NCI-H2081 (cell line): ENCODE results near the gene PDILT.

Source experiments
- DNase-seq, 2 experiments: peaks; one replicate each; lab custom pipeline; 2025; lab: John Stamatoyannopoulos, UW

PDILT gene

DNA sequence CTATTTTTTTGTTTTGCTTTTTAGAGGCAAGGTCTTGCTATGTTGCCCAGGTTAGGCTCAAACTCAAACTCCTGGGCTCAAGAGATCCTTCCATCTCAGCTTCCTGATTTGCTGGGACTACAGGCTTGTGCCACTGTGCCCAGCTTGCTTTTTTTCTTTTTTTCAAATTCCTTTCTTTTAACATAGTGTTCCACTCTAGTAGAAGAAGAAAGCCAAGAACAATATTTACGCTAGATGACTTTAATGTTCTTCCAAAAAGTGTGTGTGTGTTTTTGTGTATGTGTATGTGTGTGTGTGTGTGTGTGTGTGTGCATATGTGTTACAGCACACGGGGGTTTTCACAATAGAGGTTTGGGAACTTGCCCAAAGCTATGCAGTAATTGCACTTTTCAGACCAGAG is 41.3 kb downstream of the PDILT start:
- no peak for DNase-seq

DNA sequence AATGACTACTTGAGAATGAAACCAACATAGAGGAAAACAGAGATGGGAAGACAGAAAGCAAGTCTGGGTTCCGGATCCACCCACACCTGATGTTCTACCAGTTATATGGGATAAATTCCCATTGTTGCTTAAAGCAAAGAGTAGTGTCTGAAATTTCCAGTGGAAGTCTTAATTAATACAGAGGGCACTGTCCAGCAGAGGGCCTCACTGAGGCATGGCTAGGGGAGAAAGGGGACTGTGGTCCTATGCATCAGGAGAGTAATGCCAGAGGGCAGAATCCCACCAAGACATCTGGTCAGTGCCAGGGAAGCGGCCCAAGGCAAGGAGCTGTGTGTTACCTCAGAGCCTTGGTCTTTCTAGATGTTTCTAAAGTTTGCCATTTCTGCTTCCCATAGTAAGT is 44.5 kb downstream of the PDILT start:
- no peak for DNase-seq

DNA sequence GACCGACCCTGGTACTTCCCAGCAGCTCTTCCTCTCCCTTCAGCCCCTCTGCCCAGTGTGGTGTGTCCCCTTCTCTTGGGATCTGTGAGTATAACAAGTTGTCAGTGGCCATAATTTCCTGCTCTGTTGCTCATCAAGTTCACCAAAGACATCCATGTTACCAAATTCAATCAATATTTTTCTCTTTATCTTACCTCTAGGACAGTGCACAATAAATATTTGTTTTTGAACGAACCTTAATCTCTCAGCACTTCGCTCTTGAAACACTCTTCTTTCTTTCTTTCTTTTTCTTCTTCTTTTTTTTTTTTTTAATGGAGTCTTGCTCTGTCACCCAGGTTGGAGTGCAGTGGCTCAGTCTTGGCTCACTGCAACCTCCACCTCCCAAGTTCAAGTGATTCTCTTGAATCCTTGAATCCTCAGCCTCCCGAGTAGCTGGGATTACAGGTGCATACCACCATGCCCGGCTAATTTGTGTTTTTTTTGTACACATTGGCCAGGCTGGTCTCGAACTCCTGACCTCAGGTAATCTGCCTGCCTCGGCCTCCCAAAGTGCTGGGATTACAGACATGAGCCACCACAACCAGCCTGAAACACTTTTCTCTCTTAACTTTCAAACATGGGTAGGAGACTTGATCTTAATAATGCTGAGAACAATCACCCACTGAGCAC is 49.3 kb downstream of the PDILT start:
- no peak for DNase-seq

DNA sequence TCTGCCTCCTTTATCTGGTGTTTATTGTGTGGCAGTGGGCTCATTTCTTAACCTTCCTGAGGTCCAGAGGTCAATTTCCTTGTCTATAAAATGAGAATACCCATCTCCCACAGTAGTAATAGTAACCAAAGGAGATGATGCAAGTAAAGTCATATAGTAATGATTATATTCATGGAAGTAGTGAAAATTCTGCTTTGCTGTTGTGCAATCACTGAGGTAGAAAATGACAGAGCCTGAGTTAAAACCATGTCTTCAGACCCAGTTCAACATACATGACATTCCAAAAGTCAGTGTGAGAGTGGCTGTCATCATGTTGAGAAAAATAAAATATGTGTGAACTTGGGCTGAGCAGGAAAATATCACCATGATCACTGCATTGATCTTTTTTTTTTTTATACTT is 51.2 kb downstream of the PDILT start:
- DNase-seq = no peak

DNA sequence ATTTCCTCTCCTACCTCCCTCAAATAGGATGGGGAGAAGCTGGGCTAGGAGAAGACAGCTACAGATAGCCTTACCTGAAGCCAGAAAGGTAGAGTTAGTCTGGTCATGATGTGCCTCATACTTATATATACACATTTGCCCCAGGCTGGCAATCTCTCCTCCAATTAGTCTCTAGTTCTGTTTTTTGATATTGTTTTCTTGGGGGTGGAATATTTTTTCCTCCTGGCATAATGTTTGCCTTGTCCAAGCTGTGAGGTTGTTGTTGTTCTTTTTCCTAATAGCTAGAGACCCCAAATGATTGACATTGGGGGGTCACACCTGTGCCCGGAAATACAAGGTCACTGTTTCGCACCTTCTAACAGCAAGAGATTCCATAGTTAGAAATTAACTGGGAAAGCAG is 51.9 kb downstream of the PDILT start, which contains the start of gene UMOD:
TSS of gene UMOD (minus strand) at position 101 of the 400 bp plus-strand sequence. CDS start 1,978 bp downstream, outside the sequence.
- DNase-seq = no peak

DNA sequence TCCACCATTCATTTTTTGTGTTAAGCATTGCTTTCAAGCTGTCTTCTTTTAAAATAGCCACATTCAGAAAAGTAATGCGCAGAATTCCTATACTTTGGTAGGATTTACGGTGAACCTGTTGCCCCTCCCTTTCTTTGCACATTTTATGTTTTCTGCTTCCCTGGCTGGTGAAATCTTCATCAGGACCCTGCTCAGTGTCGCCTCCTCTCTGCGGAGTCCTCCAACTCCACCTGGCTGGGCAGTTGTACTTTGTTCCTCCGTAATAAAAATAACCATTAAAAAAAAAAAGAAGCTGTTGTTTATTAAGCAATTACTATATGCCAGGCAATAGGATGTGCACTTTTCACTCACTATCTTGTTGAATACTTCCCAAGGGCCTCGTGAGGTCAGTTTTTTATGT is 54.9 kb downstream of the PDILT start:
- no peak for DNase-seq

DNA sequence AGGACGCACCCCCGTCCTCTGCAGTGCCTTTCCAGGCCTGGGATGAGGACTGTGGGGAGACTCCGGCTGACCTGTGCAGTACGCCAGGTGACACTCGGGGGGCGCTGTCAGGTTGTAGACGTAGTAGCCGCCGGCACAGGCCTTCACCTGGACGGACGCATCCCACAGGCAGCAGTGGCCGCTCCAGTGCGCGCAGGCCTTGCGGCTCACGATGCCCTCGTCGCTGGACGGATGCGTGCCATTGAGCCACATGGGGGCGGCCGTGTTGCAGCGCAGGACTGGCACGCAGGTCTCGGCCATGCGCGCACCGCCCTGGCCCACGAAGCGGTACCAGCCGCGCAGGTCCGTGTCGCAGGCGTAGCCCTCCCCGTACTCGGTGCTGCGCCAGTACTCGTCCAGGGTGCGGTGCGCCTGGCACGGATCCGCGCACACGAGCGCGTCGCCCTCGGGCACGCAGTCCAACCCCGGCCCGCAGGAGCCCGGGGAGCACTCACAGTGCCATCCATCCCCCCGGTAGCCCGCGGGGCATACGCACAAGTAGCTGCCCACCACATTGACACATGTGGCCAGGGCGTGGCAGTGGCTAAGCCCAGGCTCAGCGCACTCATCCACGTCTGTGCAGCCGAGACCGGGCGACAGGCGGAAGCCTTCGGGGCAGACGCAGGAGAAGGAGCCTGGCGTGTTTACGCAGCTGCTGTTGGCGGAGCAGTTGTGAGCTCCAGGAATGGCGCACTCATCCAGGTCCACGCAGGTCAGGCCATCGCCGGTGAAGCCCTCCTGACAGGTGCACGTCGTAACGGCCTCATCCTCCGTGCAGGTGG is 56.0 kb downstream of the PDILT start:
- DNase-seq = no peak

DNA sequence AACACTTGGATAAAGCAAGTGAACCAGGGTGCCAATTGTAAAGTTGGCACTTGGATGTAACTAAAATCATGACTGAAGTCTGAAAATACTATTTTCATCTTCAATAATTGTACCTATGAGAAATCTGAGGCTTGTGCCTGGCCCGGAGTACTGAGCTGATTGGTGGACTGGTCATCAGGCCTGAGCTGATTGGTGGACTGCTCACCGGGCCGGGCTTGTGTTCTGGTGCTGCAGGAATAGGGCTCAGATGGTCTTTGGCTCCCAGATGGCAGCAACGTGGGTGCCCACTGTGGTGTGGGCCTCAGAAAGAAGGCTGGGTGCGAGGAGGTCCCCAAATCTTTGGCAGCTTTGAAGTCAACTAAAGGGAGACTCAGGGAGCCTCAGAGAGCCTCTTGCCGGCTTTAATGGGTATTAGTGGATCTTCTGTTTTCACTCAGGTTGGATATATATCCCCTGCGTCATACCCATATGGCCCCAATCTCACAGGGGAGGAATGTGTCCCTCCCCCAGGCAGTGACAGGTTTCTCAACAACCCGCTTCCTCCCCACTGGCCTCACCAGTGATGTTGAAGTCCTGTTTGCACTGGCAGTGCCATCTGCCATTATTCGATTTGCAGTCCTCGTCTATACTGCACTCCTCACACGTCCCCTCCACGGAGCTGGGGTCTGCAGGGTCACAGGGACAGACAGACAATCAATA is 56.7 kb downstream of the PDILT start:
- DNase-seq = no peak

DNA sequence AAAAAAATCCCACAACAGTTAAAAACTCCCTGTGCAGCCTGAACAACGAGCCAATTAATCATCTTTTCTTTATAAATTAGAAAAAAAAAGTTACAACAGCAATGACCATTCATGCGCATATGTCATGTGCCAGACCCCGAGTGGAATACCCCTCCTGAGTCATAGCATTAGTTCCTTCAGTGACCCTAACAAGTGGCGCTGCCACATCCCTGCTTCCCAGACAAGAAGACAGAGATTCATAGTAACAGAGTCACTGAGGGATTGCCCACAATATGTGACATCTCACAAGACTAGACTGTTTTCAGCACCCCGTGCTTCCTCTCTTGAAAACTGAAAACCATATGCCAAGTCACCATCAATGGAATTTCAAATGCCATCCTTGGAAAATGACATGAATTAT is 59.9 kb downstream of the PDILT start:
- no peak for DNase-seq

DNA sequence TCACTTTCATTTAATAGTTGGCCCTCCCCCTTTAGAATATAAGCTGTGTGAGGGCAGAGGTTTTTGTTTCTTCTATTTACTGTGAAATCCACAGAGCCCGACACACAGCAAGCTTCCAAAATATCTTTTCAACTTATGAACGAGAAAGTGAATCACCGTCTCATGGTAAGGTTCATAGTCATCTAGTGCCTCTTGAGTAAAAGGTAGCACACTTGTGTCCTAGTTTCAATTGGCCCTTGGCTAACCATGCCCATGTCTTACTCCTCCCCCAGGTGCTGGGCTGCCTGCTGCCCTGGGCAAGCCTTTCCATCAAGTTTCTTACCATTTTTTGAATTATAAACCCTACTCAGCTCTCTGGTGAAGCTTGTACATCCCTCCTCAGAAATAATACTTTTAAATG is 64.8 kb downstream of the PDILT start:
- no peak for DNase-seq

DNA sequence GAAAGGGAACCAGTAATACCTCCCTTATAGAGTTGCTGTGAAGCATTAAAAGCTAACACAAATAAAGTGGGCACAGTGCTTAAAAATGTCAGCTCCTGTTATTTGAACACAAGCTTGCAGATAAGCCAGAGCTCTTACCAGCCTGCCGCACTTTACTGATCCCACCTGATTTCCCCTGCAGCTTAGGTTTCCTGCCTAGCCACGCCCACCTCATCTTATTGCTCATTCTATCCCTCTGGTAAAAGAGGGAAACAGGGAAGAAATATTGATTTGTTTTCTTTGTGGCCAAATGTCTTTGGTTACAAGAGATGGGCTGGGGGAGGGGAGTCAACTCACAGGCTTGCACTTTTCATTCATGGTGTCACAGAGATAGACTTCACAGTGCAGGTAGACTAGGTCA is 67.6 kb downstream of the PDILT start:
- DNase-seq = no peak

DNA sequence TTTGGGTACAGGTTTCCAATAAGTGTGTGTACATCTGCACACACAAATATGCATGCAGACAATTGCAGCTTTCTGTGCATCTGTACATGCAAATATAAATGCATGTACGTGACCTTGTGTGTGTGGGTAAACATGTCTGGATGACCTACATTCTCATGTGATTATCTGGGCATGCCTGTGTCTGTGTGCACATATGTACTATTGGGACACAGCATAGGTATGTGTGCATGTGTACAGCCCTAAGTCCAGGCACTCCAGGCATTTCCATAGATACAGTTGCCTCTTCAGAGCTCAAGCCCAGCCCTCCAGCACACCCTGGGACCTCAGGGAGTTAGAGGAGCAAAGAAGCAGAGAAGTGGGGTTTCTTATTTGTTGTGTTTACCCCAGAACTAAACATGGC is 70.1 kb downstream of the PDILT start:
- no peak for DNase-seq

DNA sequence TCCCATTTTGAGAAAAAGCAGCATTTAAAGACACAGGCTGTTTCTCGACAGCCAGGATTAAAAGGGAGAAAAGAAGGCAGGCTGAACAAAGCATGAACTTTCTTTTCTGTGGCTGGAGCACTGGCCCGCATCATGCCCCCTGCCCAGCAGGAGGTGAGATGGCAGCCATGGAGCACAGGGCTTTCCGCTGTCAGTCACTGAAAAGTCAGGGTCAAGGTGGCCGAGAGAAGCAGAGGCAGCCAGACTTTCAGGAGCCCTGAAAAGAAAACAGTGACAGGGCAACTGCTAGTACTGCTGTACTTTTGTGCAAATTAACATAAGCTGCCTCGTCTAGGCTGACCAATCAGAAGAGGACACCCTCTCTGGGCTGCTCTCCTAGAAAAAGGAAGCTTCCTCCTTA is 71.4 kb downstream of the PDILT start:
- no peak for DNase-seq

DNA sequence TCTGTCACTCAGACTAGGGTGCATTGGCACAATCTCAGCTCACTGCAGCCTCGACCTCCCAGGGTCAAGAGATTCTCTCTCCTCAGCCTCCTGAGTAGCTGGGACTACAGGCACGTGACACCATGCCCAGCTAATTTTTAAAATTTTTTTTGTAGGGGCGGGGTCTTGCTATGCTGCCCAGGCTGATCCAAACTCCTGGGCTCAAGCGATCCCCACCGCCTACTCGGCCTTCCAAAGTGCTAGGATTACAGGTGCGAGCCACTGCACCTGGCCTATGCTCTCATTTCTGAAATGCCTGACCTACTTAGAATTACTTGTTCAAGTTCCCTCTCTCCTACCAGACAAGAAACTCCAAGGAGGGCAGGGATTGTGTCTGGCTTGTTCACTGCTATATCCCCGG is 72.1 kb downstream of the PDILT start:
- DNase-seq = no peak

DNA sequence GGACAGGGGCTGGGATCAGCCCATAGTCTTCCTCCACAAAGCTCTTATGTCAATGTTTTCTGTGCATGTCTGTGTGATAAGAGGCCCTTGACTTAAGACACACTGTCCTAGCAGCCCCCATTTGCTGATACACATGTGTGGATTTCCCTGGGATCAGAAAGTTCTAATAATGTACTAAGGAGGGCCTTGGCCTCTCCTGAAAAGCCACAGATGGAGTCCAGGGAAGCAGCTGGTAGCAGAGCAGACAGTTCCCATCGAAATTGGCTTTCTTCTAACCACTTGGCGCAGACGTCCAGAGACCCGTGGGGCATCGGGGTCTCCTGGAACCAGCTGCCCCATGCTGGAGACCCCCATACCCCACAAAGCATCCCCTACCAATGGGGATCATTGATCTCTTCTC is 72.9 kb downstream of the PDILT start:
- no peak for DNase-seq

DNA sequence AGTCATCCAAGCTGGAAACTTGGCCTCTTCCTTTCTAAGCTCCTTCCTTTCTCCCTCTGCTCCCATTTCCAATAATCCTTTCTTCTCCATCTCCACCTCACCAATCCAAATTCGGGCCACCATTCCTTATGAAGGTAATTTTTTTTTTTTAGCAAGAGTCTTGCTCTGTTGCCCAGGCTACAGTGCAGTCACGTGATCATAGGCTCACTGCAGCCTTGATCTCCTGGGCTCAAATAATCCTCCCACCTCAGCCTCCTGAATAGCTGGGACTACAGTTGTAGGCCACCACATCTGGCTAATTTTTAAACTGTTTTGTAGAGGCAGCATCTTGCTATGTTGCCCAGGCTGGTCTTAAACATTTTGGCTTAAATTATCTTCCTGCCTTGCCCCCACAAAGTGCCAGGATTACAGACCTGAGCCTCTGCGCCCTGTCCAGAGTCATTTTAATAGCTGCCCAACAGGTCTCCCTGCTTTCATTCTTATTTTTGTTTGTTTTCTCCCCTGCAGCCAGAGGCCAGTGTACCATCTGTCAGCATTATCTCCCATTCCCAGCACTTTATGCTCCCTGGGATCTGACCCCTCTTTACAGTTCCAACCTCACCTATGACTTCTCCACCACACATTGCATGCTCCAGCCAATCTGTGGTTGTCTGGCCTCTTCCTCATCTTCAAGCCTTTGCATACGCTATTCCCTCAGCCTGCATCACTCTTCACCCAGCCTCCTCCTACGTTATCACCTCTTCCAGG is 75.0 kb downstream of the PDILT start:
- DNase-seq = no peak

DNA sequence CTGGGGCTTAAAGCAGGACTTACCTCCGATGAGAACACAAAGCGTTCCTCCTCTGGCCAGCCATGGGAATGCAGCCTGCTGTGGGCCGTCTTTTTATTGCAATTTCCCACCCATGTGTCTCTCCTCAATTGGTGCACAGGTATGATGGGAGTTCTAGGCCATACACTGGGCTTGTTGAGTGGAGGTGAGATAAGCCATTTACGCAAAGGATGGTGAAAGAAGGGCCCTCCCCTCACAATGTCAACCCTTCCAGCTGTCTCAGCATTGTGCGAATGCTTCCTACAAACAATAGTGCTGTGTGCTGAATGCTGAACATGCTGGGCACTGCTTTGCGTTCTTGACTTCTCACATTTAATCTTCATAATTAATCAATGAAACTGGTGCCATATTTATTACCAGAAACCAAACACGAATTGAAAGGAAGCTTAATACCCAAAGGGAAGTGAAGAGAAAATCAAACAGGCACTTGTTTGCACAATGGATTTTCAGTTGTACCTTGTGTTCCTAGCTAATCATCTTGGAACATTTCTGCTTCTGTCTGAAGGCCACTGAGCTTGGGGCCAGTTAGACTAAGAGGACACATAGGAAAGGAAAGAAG is 77.0 kb downstream of the PDILT start, which contains the start of gene GP2:
TSS of gene GP2 (minus strand) at position 70 of the 598 bp plus-strand sequence. CDS start 1,082 bp downstream, outside the sequence.
- DNase-seq = no peak

DNA sequence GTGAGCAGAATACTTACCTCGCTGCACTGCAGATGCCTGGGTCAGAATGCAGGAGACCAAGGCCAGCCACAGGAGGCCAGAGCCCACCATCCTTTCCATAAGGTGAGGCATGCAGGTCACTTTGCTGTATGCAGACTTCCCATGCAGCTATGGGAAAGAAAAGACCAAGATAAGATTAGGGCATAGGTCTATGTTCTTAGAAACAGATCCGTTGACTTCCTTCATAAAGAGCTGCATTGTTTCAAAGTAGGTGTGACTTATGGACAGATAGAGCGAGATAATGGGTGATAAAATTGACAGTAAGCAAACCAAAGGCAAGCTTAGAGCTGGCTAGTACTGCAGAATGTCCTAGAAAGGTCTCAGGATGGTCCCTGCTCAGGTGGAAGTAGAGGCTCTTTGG is 78.2 kb downstream of the PDILT start:
- no peak for DNase-seq

DNA sequence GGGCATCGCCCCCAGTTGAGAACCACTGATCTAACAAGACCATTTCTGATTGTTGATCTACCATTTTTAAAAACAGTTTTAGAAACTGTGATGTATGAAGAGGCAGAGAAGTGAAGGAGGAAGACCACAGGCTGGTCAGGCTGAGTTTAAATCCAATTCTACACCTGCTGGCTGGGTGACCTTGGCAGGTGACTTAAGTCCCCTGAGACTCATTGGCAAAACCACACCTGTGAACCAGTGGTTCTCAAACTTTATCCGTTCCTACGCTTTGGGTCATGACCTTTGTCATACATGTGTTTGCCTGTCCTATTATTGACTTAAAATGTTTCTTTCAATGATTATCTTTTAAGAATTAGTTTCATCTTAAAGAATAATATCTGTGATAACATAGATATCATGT is 79.5 kb downstream of the PDILT start:
- DNase-seq = no peak

DNA sequence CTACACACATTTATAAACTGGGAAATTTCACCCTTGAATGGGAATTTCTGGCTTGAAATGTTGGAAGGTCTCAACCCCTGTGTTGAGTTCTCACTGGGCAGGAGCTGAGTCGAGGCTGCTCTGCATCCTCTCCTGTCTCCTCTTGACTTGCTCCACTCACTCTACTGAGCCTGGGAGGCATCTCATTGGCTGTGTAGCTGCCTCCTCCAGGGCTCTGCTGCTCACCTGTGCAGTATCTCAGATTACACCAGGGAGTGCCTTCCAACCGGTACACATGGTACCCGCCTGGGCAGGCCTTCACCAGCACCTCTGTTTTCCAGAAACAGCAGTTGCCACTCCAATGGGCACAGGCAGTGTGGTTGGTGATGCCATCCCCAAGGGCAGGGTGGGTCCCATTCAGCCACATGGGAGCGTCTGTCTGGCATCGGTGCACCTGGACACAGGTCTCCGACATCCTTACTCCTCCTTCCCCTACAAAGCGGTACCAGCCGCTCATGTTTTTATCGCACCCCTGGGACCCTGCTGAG is 80.9 kb downstream of the PDILT start:
- no peak for DNase-seq

DNA sequence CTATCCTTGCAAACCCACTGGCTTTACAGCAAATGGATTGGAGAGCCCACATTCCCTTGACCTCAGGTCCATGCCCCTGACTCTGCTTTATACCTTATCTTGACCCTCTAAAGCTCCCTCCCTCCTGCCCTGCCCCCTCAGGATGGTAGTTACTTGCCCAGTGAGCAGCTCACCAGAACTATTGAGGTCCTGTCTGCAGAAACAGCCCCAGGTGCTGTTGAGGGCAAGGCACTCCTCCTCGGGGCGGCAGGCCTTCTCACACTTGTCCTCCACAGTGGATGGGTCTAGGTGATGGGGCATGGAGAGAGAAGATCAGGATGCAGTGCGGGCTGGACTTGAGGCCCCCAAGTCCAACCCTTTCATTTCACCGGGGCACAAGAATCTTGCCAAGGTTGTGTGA is 81.8 kb downstream of the PDILT start:
- no peak for DNase-seq

DNA sequence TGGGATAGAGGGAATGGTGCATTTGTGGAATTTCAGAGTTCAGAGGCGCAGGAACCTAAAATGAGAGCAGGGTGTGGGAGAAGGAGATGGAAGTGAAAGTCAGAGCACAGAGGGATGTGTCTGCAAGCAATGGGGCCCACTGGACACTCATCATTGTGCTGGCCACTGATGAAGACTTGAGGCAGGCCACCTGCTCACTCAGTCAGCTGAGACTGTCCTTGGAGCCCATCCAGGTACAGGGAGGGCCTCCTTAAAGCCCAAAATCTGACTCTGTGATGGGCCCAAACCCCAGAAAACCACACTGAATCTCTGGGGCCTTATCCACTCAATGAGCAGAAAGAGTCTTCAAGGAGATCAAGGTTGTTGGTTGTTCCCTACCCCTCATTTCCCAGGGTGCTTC is 82.9 kb downstream of the PDILT start:
- DNase-seq = no peak
